Activated CD4-positive, alpha-beta T cell treated with anti-CD3 and anti-CD28 coated beads, Interleukin-2, Interleukin-4, amounts not matched to agents 100 ng/mL and 50 ng/mL, durations not matched to agents 16 hours and 8 hours (primary cell): ENCODE data around the gene EHMT1.
A peak's percentile ranks its signal among the peaks of the same experiment; 100 is the strongest.
"Not testable (repeated sequence)": the region's sequence is repeated elsewhere in the genome, so short reads cannot be mapped to it uniquely, and the experiment has no call there.

Experiments used
- DNase-seq: peaks from one replicate; pipeline ENCODE4 v3.0.0-alpha.2; 2020; ENCODE audit warnings: low spot score

EHMT1 gene

DNA sequence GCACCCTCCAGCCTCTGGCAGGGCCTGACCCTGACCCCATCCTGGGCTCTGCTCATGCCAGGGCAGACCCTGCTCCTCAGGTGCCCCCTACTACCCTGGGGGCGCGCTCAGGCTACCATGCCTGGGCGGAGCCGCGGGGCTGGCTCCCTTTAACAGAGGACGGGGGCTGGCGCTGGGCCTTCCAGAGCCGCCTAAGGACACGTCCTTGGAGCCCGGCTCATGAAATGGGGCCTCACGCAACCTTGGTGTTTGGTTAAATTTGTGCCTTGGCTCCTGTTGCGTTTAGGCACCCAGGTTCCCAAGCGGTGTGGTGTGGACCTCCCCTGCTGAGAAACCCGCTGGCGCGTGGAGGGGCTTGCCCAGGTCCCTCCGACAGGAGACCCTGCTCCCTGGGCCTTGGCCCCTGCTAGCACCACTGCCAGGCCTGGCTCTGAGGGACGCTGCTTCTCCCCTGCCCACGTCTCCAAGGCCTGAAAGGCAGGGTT is 3.4 kb upstream of the EHMT1 start:
- DNase-seq: no peak

DNA sequence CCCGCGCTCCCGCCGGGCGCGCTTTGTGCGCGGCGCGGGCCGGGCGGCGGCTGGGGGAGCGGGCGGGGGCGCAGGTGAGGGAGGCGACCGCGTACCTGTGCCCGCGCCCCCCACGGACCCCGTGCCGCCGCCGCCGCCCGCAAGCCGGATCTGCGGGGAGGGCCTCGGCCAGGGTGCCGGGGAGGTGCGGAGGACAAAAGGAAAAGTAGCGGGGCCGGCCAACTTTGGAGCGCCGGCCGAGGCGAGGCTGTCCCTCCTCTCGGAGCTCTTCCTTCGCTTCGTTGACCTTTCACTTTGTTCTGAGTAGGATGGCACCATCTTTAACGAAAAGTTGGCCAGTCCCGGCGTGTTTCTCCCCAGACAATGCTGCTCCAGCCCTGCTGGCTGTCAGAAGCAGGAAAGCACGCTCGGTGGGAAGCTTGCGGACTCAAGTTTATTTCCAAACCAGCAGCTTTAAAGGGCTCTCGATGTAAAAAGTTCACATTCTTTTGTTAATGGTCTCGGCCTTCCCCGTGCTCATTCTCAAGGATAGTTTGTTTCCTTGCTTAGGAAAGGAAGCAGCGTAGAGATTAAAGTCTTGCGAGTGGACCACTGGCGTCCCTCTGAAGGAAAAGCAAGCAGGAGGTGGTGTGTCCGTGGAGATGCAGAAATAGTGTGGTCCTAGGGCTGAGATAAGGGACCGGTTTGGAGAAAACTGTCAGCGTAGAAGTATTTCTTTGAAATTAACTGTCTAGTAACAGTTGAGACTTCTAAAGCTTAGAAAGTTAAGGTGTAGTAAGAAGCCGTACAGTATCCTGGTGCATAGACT is 639 bp downstream of the EHMT1 start:
- DNase-seq: peak; percentile 31

DNA sequence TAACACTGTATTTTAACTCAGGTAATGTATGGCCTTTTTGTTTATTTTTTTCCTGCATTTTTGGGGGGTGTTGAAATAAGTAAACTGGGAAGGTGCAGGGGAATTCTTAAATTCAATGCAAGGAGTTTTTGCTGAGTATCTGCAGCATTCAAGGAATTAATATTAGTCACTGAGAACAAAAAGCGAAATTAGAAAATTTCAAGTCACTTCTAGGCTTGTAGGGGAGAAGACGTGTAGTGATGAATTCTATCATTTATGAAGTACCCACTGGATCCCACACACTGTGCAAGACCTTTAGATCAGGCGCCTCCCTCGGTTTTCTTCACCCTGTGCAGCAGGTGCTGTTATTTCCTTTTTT is 1.2 kb downstream of the EHMT1 start:
- no peak for DNase-seq

DNA sequence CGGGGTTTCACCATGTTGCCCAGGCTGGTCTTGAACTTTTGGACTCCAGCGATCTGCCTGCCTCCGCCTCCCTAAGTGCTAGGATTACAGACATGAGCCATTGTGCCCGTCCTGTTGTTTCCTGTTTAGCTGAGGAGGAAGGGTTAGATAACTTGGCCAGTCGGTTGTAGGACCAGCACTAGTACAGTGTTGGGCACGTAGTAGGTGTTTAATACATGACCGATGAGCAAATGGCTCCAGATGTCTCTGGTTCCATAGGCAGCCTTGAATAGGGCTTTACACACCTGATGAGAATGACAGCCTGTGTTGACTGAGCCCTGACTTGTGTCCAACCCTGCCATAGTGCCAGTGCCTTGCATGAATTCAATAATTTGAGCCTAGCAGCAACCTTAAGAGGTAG is 1.8 kb downstream of the EHMT1 start:
- DNase-seq: no peak

DNA sequence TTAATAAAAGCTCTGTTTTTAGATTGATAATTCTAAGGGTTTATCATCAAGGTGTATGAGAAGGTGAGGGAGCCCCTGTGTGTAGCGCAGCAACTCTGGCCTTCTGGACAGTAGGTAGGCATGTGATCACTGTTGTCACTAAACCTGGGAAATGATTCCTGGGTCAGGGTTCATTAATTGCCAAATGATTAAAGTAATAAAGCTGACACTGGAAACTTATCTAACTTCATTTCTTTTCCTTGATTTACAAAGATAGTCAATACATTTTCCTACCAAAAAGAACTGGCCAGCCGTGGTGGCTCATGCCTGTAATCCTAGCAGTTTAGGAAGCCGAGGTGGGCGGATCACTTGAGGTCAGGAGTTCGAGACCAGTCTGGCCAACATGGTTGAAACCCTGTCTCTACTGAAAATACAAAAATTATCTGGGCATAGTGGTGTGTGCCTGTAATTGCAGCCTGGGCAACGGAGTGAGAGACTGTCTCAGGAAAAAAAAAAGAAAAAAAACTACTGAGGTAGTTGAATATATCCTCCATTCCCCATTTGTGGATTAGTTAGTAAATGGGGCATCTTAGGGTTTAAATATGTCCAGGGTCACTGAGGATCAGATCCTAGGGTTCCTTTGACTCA is 2.4 kb downstream of the EHMT1 start:
- peak; percentile 35 for DNase-seq

DNA sequence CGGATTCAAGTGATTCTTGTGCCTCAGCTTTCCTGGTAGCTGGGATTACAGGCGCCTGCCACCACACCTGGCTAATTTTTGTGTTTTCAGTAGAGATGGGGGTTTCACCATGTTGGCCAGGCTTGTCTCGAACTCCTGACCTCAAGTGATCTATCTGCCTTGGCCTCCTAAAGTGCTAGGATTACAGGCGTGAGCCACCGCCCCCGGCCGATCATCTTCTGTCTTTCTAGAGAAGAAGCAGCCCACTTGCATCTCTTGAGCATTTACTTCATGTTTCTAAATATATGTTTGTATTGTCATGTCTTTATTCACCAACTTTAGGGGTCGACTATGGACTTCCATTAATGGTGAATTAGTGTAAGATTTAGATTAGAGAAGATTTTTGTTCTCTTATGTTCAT is 3.4 kb downstream of the EHMT1 start:
- not testable (repeated sequence) for DNase-seq

DNA sequence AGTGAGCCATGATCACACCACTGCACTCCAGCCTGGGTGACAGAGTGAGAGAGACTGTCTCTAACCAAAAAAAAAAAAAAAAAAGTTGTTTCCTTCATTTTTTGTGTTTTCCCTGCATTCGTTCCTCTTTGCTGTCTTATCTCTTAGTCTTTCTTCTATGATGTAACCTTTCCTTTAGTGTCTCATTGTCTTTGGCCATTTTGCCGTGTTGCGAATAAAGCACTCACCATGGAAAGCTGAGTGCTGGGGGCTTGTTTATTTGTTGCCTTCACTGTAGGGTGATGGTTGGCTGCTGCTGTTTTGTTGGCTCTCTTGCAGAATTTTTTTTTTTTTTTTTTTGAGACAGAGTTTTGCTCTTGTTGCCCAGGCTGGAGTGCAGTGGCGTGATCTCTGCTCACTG is 7.7 kb downstream of the EHMT1 start:
- no peak for DNase-seq

DNA sequence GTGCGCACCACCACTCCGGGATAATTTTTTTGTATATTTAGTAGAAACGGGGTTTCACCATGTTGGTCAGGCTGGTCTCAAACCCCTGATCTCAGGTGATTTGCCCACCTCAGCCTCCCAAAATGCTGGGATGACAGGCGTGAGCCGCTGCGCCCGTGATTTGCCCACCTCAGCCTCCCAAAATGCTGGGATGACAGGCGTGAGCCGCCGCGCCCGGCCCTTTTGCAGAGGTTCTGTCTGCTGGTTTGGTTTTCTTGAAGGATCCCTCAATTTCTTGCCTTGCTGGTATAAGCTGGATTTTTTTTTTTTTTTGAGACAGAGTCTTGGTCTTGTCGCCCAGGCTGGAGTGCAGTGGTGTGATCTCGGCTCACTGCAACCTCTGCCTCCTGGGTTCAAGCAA is 8.6 kb downstream of the EHMT1 start:
- DNase-seq: not testable (repeated sequence)

DNA sequence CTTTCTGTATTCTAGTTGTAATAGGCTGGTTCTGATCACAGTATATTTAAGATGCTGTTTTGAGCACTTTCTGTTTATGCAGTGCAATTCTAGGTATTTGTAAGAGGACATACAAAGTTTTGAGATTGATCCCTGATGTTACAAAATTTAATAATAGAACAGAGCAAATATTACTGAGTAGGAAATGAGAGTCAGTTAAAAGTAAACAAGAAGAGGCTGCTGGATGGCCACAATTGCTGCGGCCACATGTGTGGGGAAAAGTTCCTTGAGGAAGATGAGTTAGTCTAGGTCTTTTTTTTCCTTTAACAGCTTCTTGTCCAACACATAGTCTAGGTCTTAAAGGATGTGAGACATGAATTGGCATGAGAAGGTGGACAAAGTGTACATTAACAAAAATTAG is 11.3 kb downstream of the EHMT1 start:
- DNase-seq: no peak

DNA sequence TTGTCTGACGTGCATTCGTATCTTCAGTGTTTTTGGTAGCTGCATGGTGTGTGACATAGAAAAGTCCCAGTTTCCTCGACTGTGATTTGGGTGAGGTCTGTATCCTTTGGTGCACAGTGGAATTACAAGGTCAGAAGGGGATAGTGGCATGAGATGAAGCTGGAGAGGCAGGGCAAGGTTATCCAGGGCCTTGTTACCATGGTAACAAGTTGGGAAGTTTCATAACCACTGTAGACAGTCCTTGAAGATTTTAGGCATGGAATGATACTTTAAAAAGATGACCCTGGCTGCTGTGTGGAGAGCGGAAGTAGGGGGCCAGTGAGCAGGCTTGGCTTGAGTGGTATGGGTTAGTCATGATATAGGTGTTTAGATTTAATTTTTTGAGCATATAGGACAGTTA is 11.9 kb downstream of the EHMT1 start:
- no peak for DNase-seq

DNA sequence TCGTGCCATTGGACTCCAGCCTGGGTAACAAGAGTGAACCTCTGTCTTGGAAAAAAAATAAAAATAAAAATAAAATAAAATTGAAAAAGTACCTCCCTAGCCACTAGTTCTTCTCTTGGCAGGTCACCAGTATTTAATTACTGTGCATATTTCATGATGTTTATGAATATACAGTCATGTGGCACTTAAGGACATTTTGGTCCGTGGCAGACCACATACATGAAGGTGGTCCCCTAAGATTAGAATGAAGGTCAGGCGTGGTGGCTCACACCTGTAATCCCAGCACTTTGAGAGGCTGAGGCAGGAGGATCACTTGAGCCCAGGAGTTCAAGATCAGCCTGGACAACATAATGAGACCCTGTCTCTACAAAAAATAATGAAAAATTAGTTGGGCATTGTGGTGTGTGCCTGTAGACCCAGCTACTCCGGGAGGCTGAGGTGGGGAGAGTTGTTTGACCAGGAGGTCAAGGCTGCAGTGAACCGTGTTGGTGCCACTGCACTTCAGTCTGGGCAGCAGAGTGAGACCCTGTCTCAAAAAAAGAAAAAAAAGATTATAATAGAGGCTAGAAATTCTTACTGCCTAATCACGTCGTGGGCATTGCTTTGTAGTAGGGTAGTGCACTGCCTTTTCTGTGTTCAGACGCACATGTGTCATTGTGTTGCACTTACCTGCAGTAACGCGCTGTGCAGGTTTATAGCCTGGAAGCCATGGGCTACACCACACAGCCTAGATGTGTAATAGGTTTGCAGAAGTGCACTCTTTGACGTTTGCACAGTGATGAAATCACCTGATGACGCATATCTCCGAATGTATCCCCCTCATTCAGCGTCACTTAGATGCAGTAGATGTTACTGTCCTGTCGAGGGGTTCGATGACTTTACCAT is 12.8 kb downstream of the EHMT1 start:
- no peak for DNase-seq

DNA sequence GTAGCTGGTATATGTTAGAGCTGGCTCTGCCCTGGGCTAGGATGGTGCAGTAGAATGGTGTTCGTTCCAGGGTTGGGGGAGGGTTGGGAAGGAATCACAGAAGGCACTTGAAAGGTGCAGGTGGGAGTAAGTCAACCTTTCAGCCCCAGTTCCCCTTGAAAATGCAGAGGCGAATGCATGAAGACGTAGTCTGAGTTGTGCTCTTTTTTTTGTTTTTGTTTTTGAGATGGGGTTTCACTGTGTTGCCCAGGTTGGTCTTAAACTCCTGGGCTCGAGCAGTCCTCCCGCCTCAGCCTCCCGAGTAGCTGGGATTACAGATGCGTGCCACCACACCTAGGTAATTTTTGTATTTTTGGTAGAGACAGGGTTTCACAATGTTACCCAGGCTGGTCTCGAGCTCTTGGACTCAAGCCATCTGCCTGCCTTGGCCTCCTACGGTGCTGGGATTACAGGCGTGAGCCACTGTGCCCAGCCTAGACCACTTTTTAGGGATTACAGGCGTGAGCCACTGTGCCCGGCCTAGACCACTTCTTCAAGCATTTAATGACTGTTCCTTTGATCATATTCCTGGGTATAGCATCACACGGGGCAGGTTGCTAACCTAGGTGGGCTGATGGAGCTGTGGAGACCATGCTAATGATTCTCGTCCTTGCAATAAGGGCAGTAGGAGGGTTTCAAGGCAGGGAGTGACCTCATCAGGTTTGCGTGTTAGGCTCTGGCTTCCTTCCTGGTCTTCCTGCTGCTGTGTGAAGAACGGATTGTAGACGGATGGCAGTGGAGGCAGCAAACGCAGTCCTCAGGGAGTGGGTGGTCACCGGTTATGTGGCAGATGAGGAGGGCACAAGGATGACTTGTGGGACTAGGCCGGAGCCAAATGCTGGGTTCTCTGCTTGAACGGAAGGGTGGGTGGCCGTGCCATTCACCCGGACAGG is 13.7 kb downstream of the EHMT1 start:
- DNase-seq: no peak

DNA sequence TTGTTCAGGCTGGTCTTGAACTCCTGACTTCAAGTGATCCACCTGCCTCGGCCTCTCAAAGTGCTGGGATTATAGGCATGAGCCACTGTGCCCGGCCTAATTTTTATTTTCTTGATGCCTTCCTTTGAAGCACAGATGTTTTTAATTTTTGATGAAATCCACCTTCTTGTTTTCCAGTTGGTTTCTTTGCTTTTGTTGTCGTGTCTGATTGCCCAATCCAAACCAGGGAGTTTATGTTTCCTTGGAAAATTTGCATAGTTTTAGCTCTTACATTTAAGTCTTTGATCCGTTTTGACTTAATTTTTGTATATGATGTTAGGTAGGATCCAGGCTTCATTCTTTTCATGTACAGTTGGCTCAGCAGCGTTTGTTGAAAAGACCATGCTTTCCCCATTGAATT is 15.2 kb downstream of the EHMT1 start:
- DNase-seq: no peak

DNA sequence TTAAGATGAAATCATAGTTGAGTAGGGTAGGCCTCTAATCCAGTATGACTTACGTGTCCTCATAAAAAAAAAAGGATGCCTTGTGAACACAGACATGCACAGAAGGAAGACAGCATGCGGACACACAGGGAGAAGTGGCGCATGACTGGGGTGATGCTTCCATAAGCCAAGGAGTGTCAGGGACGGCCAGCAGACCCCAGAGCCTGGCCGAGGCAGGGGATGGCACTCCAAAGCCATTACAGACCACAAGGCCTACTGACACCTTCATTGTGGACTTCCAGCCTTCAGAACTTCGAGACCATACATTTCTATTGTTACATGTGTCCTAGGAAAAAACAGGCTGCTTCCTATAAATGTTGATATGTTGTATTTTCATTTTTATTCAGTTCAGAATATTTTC is 19.9 kb downstream of the EHMT1 start:
- DNase-seq: no peak

DNA sequence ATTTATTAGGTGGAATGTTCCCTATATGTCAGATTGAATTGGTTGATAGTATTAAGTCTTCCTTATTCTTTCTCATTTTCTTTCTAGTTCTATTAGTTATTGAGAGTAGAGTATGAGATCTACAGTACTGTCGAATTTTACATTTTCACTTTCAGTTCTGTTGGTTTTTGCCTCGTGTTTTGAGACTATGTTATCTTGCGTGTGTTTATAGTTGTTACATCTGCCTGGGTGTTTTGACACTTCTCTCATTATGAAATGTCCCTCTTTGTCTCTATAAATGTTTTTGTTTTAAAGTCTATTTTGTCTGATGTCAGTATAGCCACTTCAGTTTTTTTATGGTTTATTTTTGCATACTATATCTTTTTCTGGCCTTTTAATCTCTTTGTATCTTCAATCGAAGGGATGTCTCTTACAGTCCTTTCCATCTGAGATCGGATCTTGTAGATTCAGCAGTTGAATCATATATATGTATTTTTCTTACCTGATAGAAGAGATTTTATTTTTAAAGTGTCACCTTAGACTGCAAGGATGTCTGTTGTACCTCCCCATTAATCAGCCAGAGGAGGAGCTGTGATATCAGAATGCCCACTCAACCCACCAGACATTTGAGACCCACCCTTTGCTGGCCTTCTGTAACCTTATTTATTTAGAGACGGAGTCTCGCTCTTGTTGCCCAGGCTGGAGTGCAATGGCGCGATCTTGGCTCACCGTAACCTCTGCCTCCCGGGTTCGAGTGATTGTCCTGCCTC is 20.7 kb downstream of the EHMT1 start:
- DNase-seq: peak; percentile 30

DNA sequence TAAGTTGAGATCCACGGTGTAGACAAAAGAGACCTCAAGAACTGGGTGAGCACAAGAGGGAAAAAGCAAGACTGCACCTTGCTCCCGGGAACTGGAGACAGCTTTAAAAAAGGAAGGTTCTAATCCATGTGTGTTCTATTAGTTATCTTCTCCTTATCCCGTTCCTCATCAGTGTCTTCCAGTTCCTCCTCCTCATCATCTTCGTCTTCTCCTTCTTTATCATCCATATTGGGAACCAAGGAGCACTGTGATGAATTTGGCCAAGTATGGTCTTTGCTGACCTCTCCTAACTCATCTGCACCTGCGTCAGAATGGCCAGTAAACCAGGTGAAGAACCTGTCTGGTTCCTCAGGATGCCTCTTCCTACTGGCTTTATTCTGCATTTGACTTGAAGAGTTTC is 22.1 kb downstream of the EHMT1 start:
- no peak for DNase-seq

DNA sequence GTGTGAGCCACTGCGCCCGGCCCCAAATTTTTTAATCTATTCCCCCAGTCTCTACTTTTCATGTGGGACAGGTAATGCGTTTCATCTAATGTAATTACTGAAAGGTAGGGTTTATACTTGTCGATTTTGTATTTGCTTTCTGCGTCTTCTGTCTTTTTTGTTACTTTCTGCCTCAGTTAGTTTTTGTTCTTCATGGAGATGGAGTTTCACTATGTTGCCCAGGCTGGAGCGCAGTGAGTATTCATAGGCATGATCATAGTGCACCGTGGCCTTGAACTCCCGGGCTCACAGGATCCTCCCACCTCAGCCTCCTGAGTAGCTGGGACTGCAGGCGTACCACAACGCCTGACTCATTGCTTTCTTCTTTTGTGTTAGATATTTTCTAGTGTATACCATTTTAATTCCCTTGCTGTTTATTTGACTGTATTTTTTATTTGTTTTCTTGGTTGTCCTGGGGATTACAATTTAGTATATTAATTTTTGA is 23.4 kb downstream of the EHMT1 start:
- DNase-seq: no peak

DNA sequence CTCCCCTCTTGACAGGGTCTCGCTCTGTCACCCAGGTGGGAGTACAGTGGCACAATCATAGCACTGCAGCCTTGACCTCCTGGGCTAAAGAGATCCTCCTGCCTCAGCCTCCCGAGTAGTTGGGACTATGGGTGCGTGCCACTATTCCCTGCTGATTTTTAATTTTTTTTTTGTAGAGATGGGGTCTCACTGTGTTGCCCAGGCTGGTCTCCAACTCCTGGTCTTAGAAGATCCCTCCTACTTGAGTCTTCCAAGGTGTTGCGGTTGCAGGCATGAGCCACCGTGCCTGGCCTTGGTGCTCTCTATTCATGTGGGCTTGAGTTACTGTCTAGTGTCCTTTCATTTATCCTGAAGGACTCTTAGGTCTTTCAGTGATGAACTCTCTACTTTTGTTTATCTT is 24.1 kb downstream of the EHMT1 start:
- DNase-seq: no peak

DNA sequence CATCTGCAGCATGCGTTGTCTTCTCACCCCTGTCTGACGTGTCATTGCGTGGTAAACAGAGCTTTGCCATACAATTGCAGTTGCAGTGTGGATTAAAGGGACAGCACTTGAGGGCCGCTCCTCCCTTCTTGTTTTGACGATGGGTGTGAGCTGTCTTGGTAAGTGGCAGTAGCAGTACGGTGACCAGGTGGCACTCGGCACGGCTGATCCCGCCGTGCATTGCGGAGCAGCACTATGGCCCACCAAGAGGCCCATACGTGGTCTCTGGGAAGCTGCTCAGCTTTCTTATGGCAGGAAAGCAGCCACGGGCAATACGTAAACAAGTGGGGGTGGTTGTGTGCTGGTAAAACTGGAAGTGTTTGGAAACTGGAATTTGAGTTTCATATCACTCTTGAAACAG is 25.1 kb downstream of the EHMT1 start:
- DNase-seq: no peak

DNA sequence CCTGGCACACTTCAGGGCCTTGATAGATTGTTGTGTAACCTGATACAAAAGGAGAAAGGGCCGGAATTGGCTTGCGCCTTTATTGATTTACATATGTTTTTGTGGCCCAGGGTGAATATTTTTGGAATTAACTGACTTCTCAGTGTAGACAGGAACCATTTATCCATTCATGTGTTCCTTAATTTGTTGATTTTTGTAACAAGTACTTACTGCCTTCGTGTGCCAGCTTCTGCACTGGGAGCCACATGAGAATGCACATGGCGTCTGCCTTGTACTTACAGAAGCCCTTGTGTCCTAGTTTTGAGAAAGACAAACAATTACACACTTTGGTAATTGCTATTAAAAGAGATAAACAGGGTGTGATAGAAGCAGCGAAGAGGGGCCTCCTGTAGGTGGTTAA is 26.4 kb downstream of the EHMT1 start:
- DNase-seq: no peak

DNA sequence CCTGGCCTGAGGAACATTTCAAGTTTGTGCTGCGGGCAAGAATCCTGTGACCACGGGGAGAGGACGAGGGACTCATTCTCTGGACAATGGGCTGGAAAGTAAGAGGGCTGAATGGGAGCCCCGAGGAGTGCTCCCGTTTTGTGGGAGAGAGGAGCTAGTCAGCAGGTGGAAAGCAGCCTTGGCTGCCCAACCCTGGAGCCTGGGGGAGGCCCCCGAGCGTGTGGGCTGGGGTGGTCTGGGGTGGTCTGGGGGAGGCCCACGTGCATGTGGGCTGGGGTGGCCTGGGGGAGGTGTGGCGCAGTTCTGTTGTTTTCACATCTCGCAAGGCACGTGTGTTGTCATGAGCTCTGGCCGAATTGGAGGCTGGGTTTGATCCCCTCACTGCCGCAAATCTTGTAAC is 27.5 kb downstream of the EHMT1 start:
- no peak for DNase-seq
